HCT116 (cell line): ENCODE results near the gene SH2D1A.

Experiments
- ATF3 ChIP-seq: IDR thresholded peaks from 2 replicates; pipeline ENCODE4 v1.6.1; 2012
- CBX3 ChIP-seq: IDR thresholded peaks from 2 replicates; pipeline ENCODE4 v1.6.1; 2012; ENCODE audit warnings: low read depth
- CTCF ChIP-seq, 3 experiments: fragments of 200-600 bp in 1 of 3; sonication (generic) in 1 of 3; IDR thresholded peaks in 2 of 3; conservative IDR thresholded peaks in 1 of 3; 2 replicates each; pipeline ENCODE4 v1.5.1; 2012 to 2017; ENCODE audit warnings: low read depth in 2 of 3, low read length in 2 of 3, antibody characterized with exemption in 1 of 3, borderline replicate concordance in 1 of 3, control low read depth in 1 of 3, mild to moderate bottlenecking in 1 of 3, mixed read lengths in 1 of 3, mixed run types in 1 of 3, moderate library complexity in 1 of 3; ENCODE audit not compliant: insufficient read depth in 1 of 3
- EZH2 ChIP-seq: fragments of 200-600 bp; sonication (generic); IDR thresholded peaks from 2 replicates; pipeline ENCODE4 v1.6.1; 2017; ENCODE audit warnings: antibody characterized with exemption, mixed run types
- EZH2phosphoT487 ChIP-seq: fragments of 200-600 bp; IDR thresholded peaks from 2 replicates; pipeline ENCODE4 v1.6.1; 2018; ENCODE audit warnings: antibody characterized with exemption, borderline replicate concordance
- POLR2A ChIP-seq: IDR thresholded peaks from 2 replicates; pipeline ENCODE4 v1.7.0; 2011; ENCODE audit warnings: borderline replicate concordance; ENCODE audit not compliant: insufficient read depth, insufficient read length; ENCODE audit errors: extremely low read depth
- RAD21 ChIP-seq: IDR thresholded peaks from 2 replicates; pipeline ENCODE4 v1.6.1; 2012; ENCODE audit warnings: low read depth, mild to moderate bottlenecking
- SIN3A ChIP-seq: IDR thresholded peaks from 2 replicates; pipeline ENCODE4 v1.6.1; 2012; ENCODE audit warnings: low read depth
- SP1 ChIP-seq: IDR thresholded peaks from 2 replicates; pipeline ENCODE4 v1.6.1; 2012; ENCODE audit warnings: low read depth
- TCF7L2 ChIP-seq: IDR thresholded peaks from 2 replicates; pipeline ENCODE4 v1.7.0; 2011; ENCODE audit warnings: borderline replicate concordance, inconsistent platforms; ENCODE audit not compliant: insufficient read depth, insufficient read length; ENCODE audit errors: extremely low read depth
- ZBTB33 ChIP-seq: IDR thresholded peaks from 2 replicates; pipeline ENCODE4 v1.6.1; 2011; ENCODE audit warnings: mild to moderate bottlenecking, low read length, moderate library complexity; ENCODE audit not compliant: insufficient replicate concordance; ENCODE audit errors: extremely low read depth
- ZNF274 ChIP-seq: fragments of 200-500 bp; sonication (Bioruptor generic); IDR thresholded peaks from 2 replicates; pipeline ENCODE4 v1.6.1; 2014; ENCODE audit warnings: mild to moderate bottlenecking, low read depth, low read length, inconsistent platforms
- TF ChIP-seq, protein P1 (sequence below): IDR thresholded peaks from 2 replicates; pipeline ENCODE4 v1.6.1; 2012; ENCODE audit warnings: low read depth

- TF ChIP-seq POLR2A: no peak
- no peak for TF ChIP-seq RAD21
- no peak for TF ChIP-seq EZH2
- no peak for TF ChIP-seq CTCF (IDR thresholded peaks at IDR 0.05 in 2 of 3, conservative IDR thresholded peaks at IDR 0.05 in 1 of 3; ENCODE audit: borderline replicate concordance in 1 of 3, insufficient read depth in 1 of 3, low read depth in 2 of 3, low read length in 2 of 3)
- no peak for TF ChIP-seq ATF3
- TF ChIP-seq SIN3A: no peak
- no peak for TF ChIP-seq TCF7L2
- TF ChIP-seq ZBTB33: no peak
- no peak for TF ChIP-seq EZH2phosphoT487
- no peak for TF ChIP-seq ZNF274
- TF ChIP-seq, protein P1, sequence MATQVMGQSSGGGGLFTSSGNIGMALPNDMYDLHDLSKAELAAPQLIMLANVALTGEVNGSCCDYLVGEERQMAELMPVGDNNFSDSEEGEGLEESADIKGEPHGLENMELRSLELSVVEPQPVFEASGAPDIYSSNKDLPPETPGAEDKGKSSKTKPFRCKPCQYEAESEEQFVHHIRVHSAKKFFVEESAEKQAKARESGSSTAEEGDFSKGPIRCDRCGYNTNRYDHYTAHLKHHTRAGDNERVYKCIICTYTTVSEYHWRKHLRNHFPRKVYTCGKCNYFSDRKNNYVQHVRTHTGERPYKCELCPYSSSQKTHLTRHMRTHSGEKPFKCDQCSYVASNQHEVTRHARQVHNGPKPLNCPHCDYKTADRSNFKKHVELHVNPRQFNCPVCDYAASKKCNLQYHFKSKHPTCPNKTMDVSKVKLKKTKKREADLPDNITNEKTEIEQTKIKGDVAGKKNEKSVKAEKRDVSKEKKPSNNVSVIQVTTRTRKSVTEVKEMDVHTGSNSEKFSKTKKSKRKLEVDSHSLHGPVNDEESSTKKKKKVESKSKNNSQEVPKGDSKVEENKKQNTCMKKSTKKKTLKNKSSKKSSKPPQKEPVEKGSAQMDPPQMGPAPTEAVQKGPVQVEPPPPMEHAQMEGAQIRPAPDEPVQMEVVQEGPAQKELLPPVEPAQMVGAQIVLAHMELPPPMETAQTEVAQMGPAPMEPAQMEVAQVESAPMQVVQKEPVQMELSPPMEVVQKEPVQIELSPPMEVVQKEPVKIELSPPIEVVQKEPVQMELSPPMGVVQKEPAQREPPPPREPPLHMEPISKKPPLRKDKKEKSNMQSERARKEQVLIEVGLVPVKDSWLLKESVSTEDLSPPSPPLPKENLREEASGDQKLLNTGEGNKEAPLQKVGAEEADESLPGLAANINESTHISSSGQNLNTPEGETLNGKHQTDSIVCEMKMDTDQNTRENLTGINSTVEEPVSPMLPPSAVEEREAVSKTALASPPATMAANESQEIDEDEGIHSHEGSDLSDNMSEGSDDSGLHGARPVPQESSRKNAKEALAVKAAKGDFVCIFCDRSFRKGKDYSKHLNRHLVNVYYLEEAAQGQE: no peak
- no peak for TF ChIP-seq CBX3
- no peak for TF ChIP-seq SP1
Observed at GRCh38 chrX:124328765-124329164, 17.6 kb upstream of the SH2D1A start.
